NCI-H2227 (cell line): ENCODE measurements around the gene PRSS22.

ENCODE experiments used
- DNase-seq: peaks from one replicate; lab custom pipeline; 2025; ENCODE audit not compliant: unreplicated experiment; lab: John Stamatoyannopoulos, UW

PRSS22 gene

DNA sequence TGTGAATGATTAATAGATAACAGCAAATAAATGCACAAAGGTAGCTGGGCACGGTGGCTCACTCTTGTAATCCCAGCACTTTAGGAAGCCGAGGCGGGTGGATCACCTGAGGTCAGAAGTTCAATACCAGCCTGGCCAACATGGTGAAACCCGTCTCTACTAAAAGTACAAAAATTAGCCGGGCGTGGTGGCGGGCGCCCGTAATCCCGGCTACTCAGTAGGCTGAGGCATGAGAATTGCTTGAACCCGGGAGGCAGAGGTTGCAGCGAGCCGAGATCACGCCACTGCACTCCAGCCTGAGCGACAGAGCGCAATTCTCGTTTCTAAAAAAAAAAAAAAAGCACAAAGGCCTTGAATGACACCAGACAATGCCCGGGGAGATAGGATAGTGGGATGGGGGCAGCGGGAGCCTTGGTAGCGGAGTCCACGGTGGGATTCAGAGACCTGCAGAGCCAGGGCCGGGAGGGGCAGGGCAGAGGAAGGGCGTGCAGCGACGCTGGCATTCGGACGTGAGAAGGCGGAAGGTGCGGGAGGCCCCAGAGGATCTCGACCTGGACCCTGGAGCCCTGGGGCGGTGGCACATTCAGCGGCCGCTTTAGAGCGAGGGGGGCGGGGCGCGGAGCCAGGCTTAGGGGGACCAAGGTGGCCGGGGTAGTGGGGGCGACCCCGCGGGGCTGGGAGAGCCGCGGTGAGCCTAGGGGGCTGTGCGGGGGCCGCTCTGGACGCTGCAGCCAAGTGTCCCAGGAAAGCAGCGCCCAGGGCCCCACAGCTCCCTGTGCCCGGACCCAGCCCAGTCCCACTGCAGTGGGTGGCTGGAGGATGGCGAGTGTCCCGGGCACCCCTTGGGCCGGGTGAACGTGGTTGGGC is 24.0 kb upstream of the PRSS22 start:
- peak; percentile 77 for DNase-seq

DNA sequence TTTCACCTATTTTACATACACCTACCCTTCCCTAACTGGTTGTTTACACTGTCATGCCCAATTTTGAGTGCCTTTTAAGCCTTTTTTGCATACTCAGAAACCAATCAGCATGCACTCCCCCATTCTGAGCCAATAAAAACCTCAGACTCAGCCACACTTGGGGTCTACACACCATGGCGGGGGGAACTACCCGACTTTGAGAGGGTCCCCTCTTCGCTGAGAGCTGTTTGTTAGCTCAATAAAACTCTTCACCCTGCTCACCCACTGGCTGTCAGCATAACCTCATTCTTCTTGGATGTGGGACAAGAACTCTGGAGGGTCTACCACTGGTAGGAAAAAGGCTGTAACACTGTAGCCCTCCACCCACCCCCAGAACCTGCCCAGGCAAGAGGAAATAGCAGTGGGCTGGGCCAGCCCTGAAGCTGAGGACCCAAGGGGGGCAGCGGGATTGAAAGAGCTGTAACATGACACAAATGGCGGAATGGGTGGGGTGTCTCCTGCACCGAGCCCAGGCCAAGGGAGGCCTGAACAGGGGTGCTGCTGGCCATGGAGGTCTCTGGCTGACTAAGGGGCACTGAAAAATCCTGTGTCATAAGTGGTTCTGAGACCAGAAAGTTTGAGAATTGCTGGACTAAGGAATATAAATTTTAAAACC is 22.0 kb upstream of the PRSS22 start:
- DNase-seq, result no peak

DNA sequence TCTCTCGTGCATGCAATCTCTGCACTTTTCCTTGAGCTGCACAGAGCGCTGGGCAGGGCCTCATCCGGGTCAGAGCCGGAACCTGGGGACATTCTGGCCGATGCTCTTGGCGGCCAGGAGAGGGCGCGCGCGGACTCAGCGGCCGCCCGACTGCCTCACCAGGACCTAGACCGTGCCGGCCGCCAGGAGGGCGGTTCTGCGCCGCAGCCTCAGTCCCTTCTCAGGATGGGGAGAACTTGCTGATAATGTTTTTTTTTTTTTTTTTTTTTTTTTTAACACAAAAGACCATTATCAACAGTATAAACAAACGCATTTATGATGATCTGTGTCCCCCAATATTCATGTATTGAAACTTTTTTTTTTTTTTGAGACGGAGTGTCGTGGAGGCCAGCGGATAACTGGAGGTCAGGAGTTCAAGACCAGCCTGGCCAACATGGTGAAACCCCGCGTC is 17.0 kb upstream of the PRSS22 start:
- peak; percentile 86 for DNase-seq

DNA sequence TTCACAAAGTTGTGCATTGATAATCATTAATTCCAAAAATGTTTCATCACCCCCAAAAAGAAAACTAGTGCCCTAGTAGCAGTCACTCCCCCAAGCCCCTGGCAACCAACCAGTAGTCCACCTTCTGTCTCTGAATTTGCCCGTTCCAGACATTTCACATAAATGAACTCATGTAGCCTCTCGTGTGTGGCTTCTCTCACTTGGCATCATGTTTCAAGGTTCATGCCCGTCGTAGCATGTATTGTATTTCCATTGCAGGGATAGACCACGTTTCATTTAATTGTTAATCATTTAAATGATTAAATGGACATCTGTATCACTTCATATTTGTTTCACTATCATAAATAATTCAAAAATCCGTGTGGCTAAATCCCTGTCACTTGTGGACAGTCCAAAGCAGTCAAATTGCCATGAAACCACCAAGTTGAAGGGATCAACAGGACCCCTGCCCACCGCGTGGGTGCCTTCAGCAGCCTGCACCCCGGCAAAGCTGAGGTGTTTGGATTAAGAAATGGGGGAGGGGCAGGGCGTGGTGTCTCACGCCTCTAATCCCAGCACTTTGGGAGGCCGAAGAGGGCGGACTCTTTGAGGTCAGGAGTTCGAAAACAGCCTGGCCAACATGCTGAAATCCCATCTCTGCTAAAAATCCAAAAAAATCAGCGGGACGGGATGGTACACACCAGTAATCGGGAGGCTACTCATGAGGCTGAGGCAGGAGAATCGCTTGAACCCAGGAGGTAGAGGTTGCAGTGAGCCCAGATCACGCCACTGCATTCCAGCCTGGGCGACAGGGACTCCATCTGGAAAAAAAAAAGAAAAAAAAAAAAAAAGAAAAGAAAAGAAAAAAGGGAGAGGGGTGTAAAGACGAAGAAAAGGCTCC is 16.3 kb upstream of the PRSS22 start:
- no peak for DNase-seq

DNA sequence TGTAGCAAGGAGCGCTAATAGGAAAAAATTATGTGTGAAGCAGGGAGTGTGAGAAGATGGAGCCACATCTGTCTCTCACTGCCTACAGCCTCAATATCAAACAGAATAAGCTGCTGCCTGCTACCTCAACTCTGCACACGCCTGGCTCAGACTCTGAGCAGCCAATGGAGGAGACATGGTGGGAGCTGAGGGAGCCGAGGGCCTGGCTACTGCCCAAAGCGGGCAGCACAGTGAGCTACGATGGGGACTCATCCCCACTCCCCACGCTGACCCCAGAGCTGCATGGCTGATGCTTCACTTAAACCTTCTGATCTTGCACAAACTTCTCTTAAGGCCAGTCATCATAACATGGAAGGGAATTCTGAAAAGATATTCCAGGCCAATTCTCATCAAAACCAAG is 14.0 kb upstream of the PRSS22 start:
- no peak for DNase-seq

DNA sequence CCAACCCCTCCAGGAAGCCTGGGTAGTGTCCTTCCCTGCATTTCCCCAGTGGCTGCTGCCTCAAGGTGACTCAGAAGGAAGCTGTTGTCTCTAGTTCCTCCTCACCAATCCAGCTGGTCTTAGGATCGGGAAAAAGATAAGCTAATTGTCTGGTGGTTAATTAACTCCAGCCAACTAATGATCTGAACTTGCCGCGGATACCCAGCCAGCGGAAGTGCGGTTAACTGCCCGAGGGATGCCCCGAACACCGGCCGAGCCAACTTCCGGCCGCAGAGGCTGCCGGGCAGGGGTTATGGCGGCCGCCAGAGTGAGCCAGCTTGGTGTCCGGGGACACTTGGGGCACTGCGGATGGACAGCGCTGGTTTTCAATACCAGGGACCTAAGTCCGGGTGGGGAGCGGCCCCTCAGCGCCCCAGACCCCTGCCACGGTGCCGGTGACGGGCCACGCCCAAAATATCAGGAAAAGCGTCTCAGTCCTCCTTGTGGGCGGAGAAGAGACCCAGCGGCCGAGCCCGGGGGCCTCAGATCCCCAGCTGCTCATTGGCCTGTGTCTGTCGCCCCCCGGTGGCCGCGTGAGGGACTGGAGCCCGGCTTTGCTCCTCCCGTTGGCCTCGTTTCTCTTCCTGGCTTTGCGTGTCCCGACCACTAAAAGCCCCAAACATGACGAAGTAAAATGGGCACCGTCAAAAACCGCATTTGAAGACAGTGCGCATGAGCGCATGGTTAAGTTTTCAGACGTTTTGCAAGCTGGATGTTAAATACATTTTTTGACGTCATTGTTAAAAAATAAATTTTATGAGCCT is 10.2 kb upstream of the PRSS22 start:
- DNase-seq, result peak; percentile 95

DNA sequence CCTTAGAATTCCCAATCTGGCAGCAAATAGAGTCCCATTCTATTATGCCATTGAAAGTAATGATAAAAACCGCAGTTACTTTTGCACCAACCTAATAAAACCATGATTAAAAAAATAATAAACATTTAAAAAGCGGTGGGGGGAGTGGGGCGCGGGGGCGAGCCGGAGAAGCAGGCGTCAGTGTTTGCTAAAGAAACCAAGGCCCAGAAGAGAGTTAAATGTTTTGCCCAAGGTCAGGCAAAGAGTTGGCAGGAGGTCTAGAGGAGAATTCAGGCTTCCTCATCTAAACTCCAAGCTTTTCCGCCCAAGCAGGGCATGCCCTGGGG is 9.7 kb upstream of the PRSS22 start:
- no peak for DNase-seq

DNA sequence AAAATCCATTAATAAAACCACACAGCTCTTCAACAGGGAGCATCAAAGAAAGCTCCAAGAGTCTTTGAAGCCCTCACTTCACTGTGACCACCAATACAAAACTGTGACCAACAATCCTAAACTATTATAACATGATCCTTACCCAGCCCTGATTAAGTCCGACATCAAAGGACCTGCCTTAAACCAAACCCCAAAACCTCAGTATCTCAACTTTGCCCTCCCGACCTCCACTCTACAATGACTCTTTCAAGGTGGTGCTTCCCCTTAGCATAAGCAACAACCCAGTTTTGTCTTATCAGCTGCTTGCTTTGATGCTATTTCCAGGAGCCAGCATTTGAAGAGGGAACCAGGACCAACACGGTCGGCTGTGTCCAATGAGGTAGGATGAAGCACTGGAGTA is 8.5 kb upstream of the PRSS22 start:
- no peak for DNase-seq

DNA sequence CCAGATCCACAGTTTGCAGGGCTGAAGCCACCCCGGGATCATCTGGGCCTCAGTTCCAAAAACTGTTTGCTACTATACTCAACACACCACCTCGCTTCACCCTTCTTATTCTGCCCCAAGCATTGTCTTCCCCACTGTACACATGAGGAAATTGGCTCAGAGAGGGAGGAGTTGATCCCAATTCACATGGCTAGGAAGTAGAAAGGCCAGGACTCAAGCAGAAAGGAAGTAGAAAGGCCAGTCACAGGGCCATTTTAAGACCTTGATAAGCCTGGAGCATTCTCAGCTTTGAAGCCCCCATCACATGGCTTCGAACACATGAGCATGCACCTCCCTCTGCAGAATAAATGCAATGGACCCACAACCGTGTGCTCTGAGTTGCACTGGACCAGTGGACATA is 7.7 kb upstream of the PRSS22 start:
- DNase-seq, result no peak

DNA sequence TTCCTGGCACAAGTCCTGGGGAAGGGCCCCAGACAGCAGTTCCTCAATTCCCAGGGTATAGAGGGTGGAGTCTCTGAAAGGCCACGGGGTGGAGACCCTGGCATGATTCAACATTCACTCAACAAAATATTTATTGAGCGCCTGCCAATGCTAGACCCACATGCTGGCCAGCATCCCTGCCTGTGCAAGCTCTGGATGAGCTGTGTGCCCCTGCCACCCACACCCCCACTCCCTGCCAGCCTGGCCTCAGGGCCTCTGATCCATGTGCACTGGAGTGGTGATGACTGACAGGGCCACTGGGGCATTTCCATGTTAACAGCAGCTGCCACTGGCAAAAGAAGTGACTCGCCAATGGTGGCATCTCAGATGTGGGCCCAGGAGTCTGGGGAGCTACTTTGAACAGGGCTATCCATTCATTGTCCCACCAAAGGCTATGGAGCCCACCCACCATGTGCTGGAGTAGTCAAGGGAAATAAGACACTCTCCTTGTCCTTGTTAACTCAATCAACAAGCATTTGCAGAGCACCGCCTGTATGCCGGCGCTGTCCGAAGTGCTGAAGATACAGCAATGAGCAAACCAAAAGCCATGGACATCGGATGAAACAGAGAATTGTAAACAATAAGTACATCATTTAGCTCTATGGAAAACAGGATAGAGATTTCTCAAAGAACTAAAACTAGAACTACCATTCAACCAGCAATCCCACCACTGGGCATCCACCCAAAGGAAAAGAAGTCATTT is 3.0 kb upstream of the PRSS22 start:
- DNase-seq, result no peak

DNA sequence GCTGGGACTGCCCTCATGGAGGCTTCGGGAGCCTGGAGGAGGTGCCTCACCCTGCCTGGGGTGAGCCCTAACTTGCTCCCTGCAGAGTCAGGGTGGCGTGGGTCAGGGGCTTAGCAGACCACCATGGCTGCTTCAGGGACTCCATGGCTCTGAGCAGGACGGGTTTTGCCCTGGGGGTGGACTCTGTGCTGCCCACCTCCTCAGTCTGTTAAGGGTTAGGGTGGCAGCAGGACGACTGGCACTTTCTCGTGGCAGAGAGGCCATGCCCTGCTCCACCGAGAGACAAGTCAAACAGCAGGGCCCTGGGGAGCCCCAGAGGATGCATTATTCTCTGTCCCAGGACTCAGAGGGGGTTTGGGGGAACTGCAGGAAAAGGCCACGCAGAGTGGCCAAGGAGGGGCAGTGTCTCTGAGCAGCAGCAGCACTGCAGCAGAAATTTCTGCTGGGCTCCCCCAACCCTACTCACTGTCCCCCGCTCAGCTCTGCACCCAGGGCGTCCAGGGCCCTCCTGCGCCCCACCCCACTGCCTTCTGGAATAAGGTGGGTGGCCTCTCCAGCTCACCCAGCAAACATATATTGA is 1.8 kb upstream of the PRSS22 start:
- no peak for DNase-seq

DNA sequence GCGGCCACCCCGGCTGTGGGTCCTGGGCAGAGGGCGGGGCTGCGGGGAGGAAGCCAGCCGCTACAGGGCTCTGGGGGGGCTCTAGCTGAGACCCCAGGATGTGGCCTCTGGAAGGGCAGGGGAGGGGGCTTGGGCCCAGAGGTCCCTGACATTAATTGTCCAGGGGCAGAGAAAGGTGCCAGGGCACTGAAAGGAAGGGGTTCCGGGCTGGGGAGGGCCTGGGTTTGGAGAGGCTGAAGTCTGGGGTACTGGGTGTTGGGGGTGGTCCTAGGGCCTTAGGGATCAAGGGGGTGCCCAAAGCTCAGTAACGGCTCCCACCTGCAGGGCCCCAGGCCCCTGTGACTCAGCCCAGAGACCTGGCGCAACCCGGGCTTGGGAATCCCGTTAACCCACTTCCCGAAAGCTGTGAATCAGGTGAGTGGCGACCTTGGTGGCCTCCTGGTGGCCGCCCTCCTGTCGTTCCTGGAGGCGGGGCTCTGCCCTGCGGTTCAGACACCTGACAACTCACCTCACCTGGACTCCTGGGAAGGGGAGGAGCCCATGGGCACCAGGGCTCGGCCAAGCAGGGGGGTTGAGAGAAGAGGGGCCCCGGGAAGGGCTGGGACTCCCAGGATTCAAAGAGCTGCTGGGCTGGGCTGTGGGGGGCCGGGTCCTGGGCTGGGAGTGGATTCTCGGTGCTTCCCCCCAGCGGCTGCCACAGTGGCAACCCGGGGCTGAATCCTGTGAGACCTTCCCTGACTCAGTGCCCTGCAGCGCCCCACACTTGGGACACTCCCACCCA is 465 bp upstream of the PRSS22 start:
- no peak for DNase-seq

DNA sequence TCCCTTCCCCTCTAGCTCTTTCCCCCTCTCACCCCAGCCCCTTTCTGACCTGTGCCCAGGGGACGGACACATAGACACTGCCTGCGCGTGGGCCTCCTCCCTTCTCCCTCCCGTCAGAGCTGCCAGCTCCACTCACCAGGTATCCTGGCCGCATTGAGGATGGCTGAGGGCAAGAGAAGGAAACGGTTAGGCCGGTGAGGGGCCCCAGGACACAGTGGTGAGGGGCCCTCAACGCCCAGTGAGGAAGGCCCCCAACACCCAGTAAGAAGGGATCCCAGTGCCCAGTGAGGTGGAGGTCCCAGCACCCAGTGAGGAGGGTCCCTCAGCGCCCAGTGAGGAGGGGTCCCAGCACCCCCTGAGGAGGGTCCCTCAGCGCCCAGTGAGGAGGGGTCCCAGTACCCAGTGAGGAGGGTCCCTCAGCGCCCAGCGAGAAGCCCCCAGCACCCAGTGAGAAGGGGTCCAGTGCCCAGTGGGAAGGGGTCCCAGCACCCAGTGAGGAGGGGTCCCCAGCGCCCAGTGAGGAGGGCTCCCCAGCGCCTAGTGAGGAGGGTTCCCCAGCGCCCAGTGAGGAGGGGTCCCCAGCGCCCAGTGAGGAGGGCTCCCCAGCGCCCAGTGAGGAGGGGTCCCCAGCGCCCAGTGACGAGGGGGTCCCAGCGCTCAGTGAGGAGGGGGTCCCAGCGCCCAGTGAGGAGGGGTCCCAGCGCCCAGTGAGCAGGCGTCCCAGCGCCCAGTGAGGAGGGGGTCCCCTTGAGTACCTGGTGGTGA is 1.1 kb downstream of the PRSS22 start:
- no peak for DNase-seq

DNA sequence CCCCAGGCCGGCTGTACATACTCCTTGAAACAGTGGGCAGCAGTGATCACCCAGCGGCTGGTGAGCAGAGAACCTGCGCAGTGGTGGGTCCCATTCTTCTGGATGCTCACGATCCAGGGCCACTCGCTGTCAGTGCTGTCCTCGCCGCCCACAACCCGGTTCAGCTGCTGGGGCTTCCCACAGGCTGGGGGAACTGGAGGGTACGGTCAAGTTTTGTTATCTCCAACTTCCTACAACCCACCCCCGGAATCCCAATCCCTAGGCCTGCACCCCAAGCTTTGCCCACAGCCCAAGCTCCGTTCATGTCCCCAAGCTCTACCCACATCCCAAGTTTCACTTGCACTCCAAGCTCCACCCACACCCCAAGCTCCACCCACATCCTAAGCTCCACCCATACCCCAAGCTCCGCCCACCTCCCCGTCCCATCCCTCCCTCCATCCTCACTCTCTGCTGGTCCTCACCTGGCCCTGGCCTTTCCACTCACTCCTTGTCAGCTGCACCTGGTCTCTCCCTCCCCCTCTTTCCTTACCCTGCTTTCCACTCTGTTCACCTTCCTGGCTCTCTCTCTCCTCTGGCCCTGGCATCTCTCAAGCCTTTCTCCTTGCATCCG is 1.8 kb downstream of the PRSS22 start:
- DNase-seq, result no peak

DNA sequence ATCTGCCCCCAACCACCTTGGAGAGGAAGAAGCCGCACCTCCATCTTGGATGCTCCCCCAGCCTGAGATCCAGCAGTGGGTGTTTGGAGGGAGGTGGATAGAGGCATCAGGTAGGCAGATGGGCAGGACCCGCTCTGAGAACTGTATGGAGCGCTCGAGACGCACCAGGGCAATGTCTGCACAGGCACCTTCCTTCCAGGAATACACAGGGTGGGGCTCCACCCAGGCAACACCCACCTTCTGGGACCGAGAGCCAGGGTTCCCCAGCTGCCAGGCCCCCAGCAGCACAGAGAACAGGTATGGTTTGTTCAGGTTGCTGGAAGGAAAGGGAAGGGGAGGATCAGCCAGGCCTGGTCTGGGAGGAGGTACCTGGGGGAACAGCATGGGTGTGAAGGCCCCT is 2.4 kb downstream of the PRSS22 start:
- DNase-seq, result no peak

DNA sequence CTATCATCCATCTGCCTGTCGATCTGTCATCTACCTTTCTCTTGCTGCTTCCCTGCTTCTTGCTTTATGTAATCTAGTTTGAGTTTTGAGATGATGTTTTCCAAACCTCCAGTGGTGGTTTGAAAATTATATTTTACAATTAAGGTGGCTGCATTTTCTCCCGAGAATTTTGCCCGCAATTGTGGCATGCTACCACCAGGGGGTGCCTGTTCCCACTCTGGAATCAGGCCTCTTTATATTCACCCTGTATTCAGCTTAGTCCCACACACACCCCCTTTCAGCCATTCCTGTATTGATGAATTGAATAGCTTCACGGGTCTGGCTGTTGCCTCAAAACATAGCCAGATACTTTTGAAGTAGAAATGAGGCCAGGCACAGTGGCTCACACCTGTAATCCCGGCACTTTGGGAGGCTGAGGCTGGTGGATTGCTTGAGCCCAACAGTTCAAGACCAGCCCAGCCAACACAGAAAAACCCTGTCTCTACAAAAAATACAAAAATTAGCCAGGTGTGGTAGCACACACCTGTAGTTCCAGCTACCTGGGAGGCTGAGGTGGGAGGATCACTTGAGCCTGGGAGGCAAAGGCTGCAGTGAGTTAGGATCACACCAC is 3.2 kb downstream of the PRSS22 start:
- no peak for DNase-seq

DNA sequence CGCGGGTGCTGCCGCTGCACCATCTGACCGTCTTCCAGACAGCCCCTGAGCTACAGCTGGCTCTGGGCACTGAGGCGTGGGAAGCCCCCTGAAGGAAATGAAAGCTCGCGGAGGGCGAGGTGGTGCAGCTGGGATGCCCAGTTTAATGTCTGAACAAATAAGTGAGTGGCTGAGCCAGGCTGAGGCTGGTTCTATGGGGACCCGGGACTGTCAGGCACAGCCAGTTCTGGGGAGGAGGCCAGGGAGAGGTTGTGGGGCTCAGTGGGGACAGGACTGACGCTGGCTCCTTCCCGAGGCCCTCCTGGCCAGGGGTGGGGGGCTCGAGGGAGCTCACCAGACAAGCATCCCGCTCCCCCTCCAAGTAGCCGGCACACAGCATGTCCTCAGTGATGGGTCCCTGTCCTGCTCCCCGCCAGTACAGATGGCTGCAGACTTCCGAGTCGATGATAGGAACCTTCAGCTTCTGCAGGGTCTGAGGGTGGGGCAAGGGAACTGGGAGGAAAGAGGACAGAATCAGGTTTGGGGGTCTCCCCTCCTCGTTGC is 4.4 kb downstream of the PRSS22 start:
- DNase-seq, result no peak
